Raji (cell line): ENCODE measurements around the gene ITPK1.

Source experiments
- POLR2A ChIP-seq: IDR thresholded peaks from 2 replicates; pipeline ENCODE4 v1.6.1; 2011; ENCODE audit warnings: low read depth, low read length, control low read depth; ENCODE audit not compliant: insufficient read depth

Gene ITPK1

DNA sequence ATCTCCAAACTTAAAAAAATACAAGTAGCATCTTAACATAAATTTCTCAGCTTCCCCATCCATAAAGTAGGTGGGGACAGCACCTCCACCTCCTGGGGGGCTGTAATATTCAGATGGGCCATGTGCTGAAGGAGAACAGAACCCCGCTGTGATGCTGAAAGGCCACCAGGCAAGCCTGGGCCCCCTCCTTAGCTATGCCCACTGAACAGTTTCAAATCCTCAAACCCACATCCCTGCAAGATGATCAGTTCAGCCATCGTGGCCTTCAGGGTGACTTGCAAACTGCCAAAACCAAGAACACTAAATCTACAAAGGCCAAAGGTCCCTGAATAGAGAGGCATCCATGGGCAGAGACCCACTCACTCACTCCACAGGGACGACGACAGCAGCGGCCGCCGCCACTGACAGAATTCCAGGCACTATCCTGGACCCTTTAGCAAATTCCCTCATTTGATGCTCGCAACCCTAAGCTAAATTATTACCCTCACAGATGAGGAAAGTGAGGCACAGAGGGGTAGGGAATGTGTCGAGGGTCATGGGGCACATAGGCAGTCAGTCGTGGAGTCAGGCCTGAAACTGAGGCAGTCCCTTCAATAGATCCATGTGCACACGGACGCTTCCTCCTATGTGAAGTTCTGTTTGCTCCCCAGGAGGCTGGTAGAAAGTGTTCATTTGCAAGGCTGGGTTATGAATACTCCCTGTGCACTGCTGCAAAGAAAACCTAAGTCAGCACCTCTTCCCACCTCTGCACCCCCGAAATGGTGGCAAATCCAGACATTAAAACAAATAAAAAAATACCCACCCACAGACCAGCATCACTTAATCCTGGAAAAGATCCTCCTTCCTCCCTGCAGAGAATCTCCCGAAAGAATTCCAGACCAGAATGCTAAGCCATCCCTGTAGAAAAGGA, 5.9 kb downstream of the ITPK1 start:
- no peak for TF ChIP-seq POLR2A

- TF ChIP-seq POLR2A, result no peak
Measured at GRCh38 chr14:93108105-93108504, 7.6 kb downstream of the ITPK1 start.

DNA sequence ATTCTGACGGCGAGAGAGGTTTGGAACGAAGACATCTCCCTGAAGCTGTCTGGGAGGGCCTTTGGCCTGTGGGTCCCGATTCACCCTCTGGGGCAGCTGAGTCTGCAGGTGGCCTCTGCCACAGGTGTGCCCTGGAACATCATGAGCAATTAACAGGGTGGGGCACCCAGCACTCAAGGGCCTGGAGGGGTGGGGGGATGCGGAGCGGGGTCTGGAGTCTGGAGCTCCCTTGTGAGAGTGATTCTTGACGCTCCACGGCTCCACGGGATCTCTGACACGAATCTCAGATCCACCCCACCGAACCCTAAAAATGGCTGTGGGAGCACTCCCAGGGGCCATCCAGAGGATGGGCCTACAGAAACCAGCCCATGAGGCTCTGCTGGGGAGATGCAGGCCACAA, 8.3 kb downstream of the ITPK1 start:
- TF ChIP-seq POLR2A, result no peak

DNA sequence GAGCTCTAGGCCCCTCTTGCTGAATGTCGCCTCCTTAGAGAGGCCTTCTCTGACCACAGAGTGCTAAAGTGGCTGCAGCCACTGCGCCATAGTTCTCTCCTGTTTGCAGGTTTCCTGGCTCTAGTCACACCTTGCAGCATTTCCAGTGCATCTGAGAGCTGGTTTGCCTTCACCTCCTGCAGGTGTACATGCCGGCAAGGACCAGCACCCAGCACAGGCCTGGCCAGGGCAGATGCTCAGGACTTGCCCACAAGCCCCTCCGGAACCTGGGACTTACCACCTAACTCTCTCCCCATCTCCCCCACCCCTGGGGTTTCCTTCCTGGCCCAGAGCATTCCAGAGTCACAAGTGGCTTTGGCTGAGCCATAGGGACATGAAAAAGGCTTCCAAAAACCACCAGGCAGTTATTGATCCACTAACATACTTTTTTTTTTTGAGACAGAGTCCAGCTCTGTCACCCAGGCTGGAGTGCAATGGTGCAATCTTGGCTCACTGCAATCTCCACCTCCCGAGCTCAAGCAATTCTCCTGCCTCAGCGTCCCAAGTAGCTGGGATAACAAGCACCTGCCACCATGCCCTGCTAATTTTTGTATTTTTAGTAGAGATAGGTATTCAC, 9.1 kb downstream of the ITPK1 start:
- no peak for TF ChIP-seq POLR2A

GRCh38 chr14:93105362-93105761, 10.4 kb downstream of the ITPK1 start:
- TF ChIP-seq POLR2A, result no peak

GRCh38 chr14:93104961-93105360, 10.8 kb downstream of the ITPK1 start:
- TF ChIP-seq POLR2A, result no peak

DNA sequence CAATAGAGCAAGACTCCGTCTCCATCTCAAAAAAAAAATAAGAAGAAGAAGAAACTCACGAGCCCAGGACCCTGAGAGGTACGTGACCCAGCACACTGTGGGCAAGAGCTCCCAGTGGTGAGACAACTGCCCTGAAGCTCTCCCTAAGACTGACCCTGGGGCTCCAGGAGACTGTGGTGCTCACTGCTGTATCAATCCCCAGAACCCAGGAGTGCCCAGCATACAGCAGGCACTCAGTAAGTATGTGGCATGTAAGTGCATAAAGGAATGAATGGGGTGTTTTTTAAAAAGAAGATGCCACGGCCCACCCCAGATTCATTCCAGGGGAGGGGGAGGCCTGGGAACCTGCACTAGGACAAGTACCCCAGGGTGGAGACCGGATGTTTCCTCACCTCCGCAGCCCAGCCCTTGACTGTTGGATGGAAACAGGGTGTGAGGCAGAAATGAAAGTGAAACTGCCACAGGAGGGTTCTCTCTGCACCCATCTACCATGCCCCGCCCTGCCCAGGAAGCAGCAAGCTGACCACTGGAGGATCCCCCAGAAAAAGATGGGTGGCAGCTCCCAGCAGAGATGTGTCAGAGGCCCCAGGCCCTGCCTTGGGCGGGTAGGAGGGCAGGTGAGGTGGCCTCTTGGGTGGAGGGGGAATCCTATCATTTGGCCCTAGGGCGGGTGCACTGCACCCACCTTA, 12.2 kb downstream of the ITPK1 start:
- TF ChIP-seq POLR2A, result no peak

DNA sequence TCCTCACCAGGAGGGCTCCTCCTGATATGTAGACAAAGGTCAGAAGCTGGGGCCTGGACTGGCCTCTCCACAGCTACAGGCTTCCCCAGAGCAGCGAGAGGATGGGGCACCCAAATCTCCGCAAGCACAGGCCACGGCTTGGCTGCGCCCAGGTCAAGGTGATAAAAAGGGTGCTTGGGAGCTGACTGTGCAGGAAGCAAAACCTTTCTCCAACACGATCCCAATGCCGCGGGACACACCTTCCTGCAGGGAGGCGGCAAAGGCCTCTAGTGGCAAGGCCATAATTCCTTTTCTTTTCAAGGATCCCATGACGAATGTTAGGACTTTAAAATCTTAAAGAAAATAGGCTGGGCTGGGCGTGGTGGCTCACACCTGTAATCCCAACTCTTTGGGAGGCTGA, 13.6 kb downstream of the ITPK1 start:
- no peak for TF ChIP-seq POLR2A

DNA sequence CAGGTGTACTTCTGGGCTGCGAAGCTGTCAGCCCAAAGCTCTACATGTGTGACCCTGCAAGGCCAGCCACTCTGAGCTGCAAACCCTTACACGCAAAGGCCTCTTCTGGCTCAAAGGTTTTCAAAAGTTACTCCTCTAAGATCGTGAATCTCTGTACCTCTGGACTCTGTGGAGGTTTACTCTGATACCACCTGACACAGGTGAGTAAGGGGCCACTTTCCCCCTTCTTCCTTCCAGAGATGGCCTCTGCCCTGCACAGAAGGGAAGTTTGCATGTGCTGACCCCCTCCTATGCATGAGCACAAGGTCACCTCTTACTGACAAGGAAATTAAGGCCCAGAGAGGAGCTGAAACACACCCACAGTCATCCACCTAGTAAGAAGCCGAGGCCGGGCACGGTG, 14.5 kb downstream of the ITPK1 start:
- TF ChIP-seq POLR2A, result no peak

GRCh38 chr14:93100570-93100969, 15.2 kb downstream of the ITPK1 start:
- TF ChIP-seq POLR2A, result no peak

DNA sequence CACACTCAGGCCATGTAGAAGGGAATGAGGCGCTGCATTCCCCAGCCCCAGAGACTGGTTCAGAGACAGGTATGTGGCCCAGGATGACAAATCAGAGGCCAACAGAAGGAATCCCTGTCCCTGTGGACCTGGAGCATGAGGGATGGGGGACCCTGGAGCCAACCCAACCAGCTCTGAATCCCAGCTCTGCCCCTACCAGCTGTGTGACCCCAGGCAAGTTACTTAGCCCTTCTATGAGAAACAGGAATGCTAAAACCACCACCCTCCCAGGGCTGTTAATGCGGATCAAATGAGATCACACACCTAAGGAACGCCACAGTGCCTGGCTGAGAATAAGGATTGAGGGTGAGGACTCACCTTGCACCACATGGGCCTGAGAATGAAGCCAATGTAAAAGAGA, 15.6 kb downstream of the ITPK1 start:
- no peak for TF ChIP-seq POLR2A

DNA sequence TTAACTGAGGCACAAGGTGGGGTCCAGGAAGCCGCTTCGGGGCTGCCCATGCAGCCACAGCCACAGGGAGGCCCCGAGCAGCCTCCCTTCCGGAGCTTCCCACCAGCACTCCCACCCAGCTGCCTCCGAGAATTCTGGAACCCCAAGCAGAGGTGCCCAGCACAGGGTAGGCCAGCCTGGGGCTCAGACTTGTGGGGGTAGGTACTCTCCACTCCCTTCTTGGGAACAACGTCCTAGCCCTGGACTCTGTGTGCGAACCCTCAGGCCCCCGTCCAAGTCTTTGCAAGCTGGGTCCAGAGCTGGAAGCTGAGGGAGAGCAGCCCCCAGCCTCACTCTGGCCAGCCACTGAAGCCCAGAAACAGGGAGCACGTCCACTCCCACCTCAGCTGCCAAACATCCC, 16.1 kb downstream of the ITPK1 start:
- no peak for TF ChIP-seq POLR2A

DNA sequence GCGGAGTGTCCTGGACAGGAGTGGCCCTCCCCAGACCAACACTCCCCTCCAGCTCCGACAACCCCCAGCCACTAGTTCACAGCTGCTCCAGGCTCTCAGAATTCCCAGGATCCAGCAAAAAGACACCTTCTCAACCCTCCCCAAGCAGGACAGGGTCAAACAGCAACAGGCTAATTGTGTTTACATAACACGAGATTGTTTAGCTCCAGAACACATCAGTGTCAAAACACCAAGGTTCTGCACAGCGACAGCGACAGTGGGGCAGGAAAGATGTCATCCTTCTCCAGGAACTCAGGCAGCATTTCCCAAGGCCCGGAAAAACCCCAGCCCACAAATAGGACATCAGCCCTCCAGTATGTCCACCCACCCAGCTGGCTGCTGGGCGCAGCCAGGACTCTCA, 16.5 kb downstream of the ITPK1 start:
- TF ChIP-seq POLR2A, result no peak

- TF ChIP-seq POLR2A, result no peak
Measured at GRCh38 chr14:93096691-93097322, 18.9 kb downstream of the ITPK1 start.

DNA sequence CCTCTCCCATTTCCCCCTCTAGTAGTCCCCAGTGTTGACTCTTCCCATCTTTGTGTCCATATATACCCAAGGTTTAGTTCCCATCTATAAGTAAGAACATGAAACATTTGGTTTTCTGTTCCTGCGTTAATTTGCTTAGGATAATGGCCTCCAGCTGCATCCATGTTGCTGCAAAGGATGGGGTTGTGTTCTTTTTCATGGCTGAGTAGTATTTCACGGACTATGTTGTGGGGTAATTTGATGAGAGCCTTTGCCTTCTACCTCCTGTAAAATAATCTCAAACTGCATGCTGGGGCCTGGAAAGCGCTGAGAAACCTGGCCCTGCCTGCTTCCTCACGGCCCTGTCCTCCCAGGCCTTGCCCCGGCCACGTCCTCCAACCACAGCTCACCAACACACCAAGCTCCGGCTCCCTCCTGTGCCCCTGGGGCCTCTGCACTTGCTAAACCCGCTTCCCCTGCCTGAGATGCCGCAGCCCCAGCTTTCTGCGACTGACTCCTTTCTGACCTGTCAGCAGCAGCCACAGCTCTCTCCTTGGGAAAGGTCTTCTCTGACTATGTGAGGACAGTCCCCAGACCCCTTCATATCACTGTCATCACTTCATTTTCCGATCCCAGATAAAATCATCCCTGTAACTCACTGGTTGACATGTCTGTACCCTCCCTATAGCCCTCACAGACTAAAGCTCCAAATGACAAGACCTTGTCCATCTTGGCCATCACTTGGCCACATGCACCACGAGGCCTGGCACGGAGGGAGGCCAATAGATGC, 19.8 kb downstream of the ITPK1 start:
- no peak for TF ChIP-seq POLR2A
